CD14-positive monocyte (primary cell): ENCODE results near the gene SMAD1. TPM values are rescaled to one million over a fixed set of nuclear protein-coding genes. Genes with fewer than 3 reads are reported as not detected.

ENCODE experiments used
- DNase-seq, 3 donors: peaks; one replicate each; pipeline ENCODE4 v3.0.0-alpha.2; 2011 to 2022
- H2AFZ ChIP-seq: 2 replicates; pipeline ENCODE4 v1.6.0; 2012; ENCODE audit warnings: mild to moderate bottlenecking, low read depth, low read length, inconsistent platforms; ENCODE audit not compliant: insufficient read depth, poor library complexity, severe bottlenecking
- H3K27ac ChIP-seq, 2 donors: 1 replicate in 1 of 2; 2 replicates in 1 of 2; pipeline ENCODE4 v1.5.1; 2012 to 2013; ENCODE audit warnings: low read length in 2 of 2, control low read depth in 1 of 2, inconsistent platforms in 1 of 2, low read depth in 1 of 2, mild to moderate bottlenecking in 1 of 2
- H3K27me3 ChIP-seq, 2 donors: one replicate each; pipeline versions ENCODE4 v1.6.0 to v1.6.1; 2011 to 2013; ENCODE audit warnings: low read length in 2 of 2; ENCODE audit not compliant: control insufficient read depth in 2 of 2, insufficient read depth in 2 of 2
- H3K36me3 ChIP-seq, 2 donors: replicated peaks in 1 of 2; 1 replicate in 1 of 2; 2 replicates in 1 of 2; pipeline versions ENCODE4 v1.5.1 to v1.6.1; 2012 to 2013; ENCODE audit warnings: low read length in 2 of 2, control low read depth in 1 of 2, inconsistent platforms in 1 of 2, mild to moderate bottlenecking in 1 of 2; ENCODE audit not compliant: insufficient read depth in 2 of 2, control insufficient read depth in 1 of 2
- H3K4me1 ChIP-seq, 2 donors: 1 replicate in 1 of 2; 2 replicates in 1 of 2; pipeline versions ENCODE4 v1.5.1 to v1.6.1; 2012 to 2013; ENCODE audit warnings: low read length in 2 of 2, control low read depth in 1 of 2, inconsistent platforms in 1 of 2, mild to moderate bottlenecking in 1 of 2, moderate library complexity in 1 of 2; ENCODE audit not compliant: insufficient read depth in 2 of 2, control insufficient read depth in 1 of 2
- H3K4me2 ChIP-seq: replicated peaks from 2 replicates; pipeline ENCODE3; 2012; ENCODE audit warnings: low read length, moderate library complexity, mild to moderate bottlenecking; ENCODE audit not compliant: poor library complexity, severe bottlenecking; ENCODE audit errors: extremely low read depth
- H3K4me3 ChIP-seq, 3 experiments: fragments of 200-600 bp in 1 of 3; sonication (generic) in 1 of 3; replicated peaks in 1 of 3; 1 replicate in 2 of 3; 2 replicates in 1 of 3; pipeline ENCODE4 v1.5.1; 2011 to 2013; ENCODE audit warnings: low read length in 3 of 3, mild to moderate bottlenecking in 3 of 3, control low read depth in 2 of 3, low read depth in 2 of 3, inconsistent platforms in 1 of 3, moderate library complexity in 1 of 3
- H3K79me2 ChIP-seq: 2 replicates; pipeline ENCODE4 v1.6.0; 2012; ENCODE audit warnings: mild to moderate bottlenecking, control low read depth, inconsistent platforms, low read length, moderate library complexity; ENCODE audit not compliant: insufficient read depth
- H3K9ac ChIP-seq: 2 replicates; pipeline ENCODE4 v1.6.0; 2017; ENCODE audit warnings: low read length, mild to moderate bottlenecking; ENCODE audit not compliant: insufficient read depth, poor library complexity, severe bottlenecking
- H3K9me3 ChIP-seq, 2 donors: replicated peaks in 1 of 2; 1 replicate in 1 of 2; 2 replicates in 1 of 2; pipeline versions ENCODE4 v1.5.1 to v1.6.1; 2012 to 2013; ENCODE audit warnings: low read length in 2 of 2, control low read depth in 1 of 2; ENCODE audit not compliant: control insufficient read depth in 1 of 2, insufficient read depth in 1 of 2
- H4K20me1 ChIP-seq: 2 replicates; pipeline ENCODE4 v1.6.0; 2012; ENCODE audit warnings: mild to moderate bottlenecking, low read length, control low read depth, moderate library complexity; ENCODE audit not compliant: insufficient read depth
- H3K27ac Mint-ChIP-seq, 7 donors: one replicate each; pipeline ENCODE4 v1.8.0; 2020; ENCODE audit warnings: mild to moderate bottlenecking in 7 of 7, mixed read lengths in 7 of 7, moderate library complexity in 6 of 7, inconsistent platforms in 2 of 7
- H3K27me3 Mint-ChIP-seq, 3 donors: one replicate each; pipeline ENCODE4 v1.8.0; 2021 to 2022; ENCODE audit warnings: low read depth in 3 of 3, mild to moderate bottlenecking in 3 of 3, mixed read lengths in 3 of 3, moderate library complexity in 3 of 3, inconsistent platforms in 1 of 3
- H3K36me3 Mint-ChIP-seq, 2 donors: one replicate each; pipeline ENCODE4 v1.8.0; 2020; ENCODE audit warnings: mixed read lengths in 2 of 2, inconsistent platforms in 1 of 2, mild to moderate bottlenecking in 1 of 2
- H3K4me1 Mint-ChIP-seq: one replicate; pipeline ENCODE4 v1.8.0; 2020; ENCODE audit warnings: mild to moderate bottlenecking, mixed read lengths
- H3K4me3 Mint-ChIP-seq, 2 donors: one replicate each; pipeline ENCODE4 v1.8.0; 2020; ENCODE audit warnings: mild to moderate bottlenecking in 2 of 2, mixed read lengths in 2 of 2, moderate library complexity in 1 of 2
- H3K9me3 Mint-ChIP-seq, 7 donors: one replicate each; pipeline ENCODE4 v1.8.0; 2020 to 2022; ENCODE audit warnings: mixed read lengths in 7 of 7, mild to moderate bottlenecking in 6 of 7, moderate library complexity in 6 of 7, inconsistent platforms in 2 of 7
- WGBS: methylation state at CpG from one replicate; pipeline ENCODE4 v1.1.5; 2013; ENCODE audit warnings: missing lambda C conversion rate; ENCODE audit not compliant: insufficient coverage; 5-methylcytosine and 5-hydroxymethylcytosine counted together
- intact Hi-C, 2 donors: fragments of 100-400 bp; cut with micrococcal nuclease; formaldehyde crosslinking; loops; one replicate each; pipeline versions ENCODE4 v1.15.0 to v1.15.1; 2023
- polyA plus RNA-seq, 3 donors: library from polyadenylated mRNA; depleted of rRNA in 1 of 3; unstranded in 2 of 3; stranded (reverse) in 1 of 3; fragments of 300-500 nt in 2 of 3; fragments of >200 nt in 1 of 3; fragmentation: Illumina TruSeq in 2 of 3; gene quantifications; 1 replicate in 2 of 3; 2 replicates in 1 of 3; pipeline ENCODE4 v1.2.3, GENCODE V29; 2012 to 2021
- TF ChIP-seq, protein P1 (sequence below): fragments of 200-600 bp; IDR thresholded peaks from one replicate; pipeline ENCODE4 v1.8.0; 2022; ENCODE audit warnings: antibody characterized with exemption, mild to moderate bottlenecking

The SMAD1 gene
- polyA plus RNA-seq, 3 donors: 8.2 to 14.4 (median 8.7) TPM

DNA sequence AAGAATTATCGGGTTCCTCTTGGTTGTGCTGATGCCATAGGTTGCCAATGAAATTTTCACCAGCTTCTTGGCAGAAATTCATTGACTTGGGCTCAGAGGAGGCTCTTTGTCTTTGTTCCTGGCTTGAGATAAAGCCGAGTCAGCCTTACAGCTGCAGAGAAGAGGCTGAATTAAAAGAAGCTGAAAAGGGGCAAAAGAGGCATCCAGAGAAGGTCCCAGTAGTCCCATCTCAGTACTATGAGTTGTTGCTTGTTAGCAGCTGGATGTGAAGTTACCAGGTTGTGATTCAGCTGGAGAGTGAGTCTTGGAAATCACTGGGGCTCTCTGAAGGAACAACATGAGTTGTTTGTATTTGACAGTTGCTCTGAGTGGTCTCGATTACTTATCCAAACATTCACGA lies 59.7 kb downstream of the SMAD1 start:
- H3K9ac ChIP-seq: no peak overlapping the region
- intact Hi-C loops: no loop called here
- no peak overlapping the region for H3K4me3 Mint-ChIP-seq
- WGBS: 92% methylated on average over 2 of the region's 4 CpGs
- H3K27me3 Mint-ChIP-seq: no peaks in the 10 kb centered on the region
- H3K4me3 ChIP-seq: no peak overlapping the region
- peaks cover 10% of the 10 kb centered on the region for H3K4me1 Mint-ChIP-seq
- TF ChIP-seq, protein P1, sequence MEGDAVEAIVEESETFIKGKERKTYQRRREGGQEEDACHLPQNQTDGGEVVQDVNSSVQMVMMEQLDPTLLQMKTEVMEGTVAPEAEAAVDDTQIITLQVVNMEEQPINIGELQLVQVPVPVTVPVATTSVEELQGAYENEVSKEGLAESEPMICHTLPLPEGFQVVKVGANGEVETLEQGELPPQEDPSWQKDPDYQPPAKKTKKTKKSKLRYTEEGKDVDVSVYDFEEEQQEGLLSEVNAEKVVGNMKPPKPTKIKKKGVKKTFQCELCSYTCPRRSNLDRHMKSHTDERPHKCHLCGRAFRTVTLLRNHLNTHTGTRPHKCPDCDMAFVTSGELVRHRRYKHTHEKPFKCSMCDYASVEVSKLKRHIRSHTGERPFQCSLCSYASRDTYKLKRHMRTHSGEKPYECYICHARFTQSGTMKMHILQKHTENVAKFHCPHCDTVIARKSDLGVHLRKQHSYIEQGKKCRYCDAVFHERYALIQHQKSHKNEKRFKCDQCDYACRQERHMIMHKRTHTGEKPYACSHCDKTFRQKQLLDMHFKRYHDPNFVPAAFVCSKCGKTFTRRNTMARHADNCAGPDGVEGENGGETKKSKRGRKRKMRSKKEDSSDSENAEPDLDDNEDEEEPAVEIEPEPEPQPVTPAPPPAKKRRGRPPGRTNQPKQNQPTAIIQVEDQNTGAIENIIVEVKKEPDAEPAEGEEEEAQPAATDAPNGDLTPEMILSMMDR: no peak
- H3K27me3 ChIP-seq: no peaks in the 10 kb centered on the region
- no peak for DNase-seq
- H3K36me3 ChIP-seq: peaks cover 0 to 5% of the 10 kb centered on the region in 2 donors
- H3K36me3 Mint-ChIP-seq: peaks cover 0 to 5% of the 10 kb centered on the region in 2 donors
- H3K4me1 ChIP-seq: peaks cover 5 to 9% of the 10 kb centered on the region in 2 donors
- H3K27ac Mint-ChIP-seq: no peak overlapping the region
- no peaks in the 10 kb centered on the region for H3K79me2 ChIP-seq
- H3K9me3 ChIP-seq: no peaks in the 10 kb centered on the region
- H3K4me2 ChIP-seq: no peak overlapping the region
- H4K20me1 ChIP-seq: no peaks in the 10 kb centered on the region
- peaks cover 0 to 4% (median 0%) of the 10 kb centered on the region in 7 donors for H3K9me3 Mint-ChIP-seq
- H2AFZ ChIP-seq: no peak overlapping the region
- no peak overlapping the region for H3K27ac ChIP-seq

DNA sequence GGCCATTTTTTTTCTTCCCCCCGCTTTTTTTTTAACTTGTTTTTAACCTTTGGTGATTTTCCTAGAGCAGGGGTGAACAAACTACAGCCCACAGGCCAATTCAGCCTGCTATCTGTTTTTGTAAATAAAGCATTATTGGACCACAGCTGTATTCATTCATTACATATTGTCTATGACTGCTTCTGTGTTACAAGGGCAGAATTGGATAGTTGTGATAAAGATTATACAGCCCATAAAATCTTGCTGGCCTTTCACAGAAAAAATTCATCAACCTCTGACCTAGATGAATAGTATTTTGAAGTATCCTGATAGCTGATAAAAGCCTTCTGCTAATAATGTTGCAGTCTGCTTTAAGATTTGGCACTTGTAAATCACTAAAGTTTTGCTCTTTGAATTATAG lies 63.4 kb downstream of the SMAD1 start:
- Mint-ChIP-seq H3K4me3 (no peak overlapping the region), H3K27me3 (no peaks in the 10 kb centered on the region), H3K27ac (no peak overlapping the region), H3K4me1 (peaks cover 3% of the 10 kb centered on the region), H3K36me3 (peaks cover 6 to 14% of the 10 kb centered on the region in 2 donors), H3K9me3 (peaks cover 0 to 4% (median 0%) of the 10 kb centered on the region in 7 donors)
- Histone ChIP-seq H3K9me3 (no peaks in the 10 kb centered on the region), H3K36me3 (peaks cover 9 to 26% of the 10 kb centered on the region in 2 donors), H2AFZ (no peak overlapping the region), H3K27ac (no peak overlapping the region), H4K20me1 (no peaks in the 10 kb centered on the region), H3K4me2 (no peak overlapping the region), H3K27me3 (no peaks in the 10 kb centered on the region), H3K9ac (no peak overlapping the region), H3K79me2 (no peaks in the 10 kb centered on the region), H3K4me3 (no peak overlapping the region), H3K4me1 (peaks cover under 1% of the 10 kb centered on the region in 2 donors)
- DNase-seq: no peak
- WGBS: no CpG with 5 or more reads among the region's 1 CpG
- TF ChIP-seq, protein P1: no peak
- intact Hi-C loops: no loop called here
